ENCODE measurements around the gene SLC17A7.

Gene SLC17A7

DNA sequence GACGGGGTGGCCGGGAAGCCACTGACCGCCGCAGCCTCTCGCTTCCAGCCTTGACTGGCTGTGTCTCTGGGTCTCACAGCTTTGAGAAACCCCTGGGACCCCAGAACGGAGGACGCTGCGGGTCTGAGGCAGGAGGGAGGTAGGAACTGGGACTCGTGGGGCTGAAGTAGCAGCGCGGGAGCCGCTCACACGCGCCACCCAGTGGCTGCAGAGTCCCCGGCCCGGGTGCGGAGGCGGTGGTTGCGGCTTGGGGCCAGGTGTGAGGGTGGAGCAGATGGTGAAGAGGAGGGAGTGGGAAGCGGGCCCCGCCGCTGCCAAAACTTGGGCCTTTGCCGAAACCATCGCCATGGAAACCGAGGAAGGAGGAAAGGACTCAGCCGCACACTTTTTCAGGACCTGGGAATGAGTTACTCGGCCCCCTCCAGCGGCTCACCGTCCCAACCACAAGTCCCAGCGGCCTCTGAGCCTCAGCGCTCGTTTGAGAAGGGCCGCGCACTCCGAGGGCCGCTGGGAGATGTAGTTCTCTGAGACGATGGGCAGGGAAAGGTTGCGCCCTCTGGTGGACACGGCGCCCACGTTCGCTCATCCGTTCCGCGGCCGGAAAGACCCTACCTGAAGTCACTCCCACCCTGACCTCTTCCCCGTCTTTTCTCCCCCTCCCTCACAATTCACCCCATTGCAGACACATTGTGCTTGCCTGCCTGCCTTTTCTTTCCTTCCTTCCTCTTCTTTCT is 2.2 kb upstream of the SLC17A7 start (continued):
- TF ChIP-seq, protein P1, sequence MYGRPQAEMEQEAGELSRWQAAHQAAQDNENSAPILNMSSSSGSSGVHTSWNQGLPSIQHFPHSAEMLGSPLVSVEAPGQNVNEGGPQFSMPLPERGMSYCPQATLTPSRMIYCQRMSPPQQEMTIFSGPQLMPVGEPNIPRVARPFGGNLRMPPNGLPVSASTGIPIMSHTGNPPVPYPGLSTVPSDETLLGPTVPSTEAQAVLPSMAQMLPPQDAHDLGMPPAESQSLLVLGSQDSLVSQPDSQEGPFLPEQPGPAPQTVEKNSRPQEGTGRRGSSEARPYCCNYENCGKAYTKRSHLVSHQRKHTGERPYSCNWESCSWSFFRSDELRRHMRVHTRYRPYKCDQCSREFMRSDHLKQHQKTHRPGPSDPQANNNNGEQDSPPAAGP (tag by site-specific recombination; IDR thresholded peaks at IDR 0.05) = peak; percentile 60; the same call in 1 of the 2 replicates
- no peak for TF ChIP-seq ZNF677 (tag by site-specific recombination; IDR thresholded peaks at IDR 0.05)
- no peak for TF ChIP-seq ZNF112 (tag by site-specific recombination; IDR thresholded peaks at IDR 0.05)
- TF ChIP-seq ZFP3 (tag by site-specific recombination; IDR thresholded peaks at IDR 0.05; ENCODE audit: low read depth) = no peak
- TF ChIP-seq ZNF26 (tag by site-specific recombination; IDR thresholded peaks at IDR 0.05) = no peak
- TF ChIP-seq ZNF433 (tag by site-specific recombination; IDR thresholded peaks at IDR 0.05; ENCODE audit: low read depth) = no peak
- TF ChIP-seq ZNF792 (tag by site-specific recombination; IDR thresholded peaks at IDR 0.05) = peak; percentile 75
- TF ChIP-seq, protein P2, sequence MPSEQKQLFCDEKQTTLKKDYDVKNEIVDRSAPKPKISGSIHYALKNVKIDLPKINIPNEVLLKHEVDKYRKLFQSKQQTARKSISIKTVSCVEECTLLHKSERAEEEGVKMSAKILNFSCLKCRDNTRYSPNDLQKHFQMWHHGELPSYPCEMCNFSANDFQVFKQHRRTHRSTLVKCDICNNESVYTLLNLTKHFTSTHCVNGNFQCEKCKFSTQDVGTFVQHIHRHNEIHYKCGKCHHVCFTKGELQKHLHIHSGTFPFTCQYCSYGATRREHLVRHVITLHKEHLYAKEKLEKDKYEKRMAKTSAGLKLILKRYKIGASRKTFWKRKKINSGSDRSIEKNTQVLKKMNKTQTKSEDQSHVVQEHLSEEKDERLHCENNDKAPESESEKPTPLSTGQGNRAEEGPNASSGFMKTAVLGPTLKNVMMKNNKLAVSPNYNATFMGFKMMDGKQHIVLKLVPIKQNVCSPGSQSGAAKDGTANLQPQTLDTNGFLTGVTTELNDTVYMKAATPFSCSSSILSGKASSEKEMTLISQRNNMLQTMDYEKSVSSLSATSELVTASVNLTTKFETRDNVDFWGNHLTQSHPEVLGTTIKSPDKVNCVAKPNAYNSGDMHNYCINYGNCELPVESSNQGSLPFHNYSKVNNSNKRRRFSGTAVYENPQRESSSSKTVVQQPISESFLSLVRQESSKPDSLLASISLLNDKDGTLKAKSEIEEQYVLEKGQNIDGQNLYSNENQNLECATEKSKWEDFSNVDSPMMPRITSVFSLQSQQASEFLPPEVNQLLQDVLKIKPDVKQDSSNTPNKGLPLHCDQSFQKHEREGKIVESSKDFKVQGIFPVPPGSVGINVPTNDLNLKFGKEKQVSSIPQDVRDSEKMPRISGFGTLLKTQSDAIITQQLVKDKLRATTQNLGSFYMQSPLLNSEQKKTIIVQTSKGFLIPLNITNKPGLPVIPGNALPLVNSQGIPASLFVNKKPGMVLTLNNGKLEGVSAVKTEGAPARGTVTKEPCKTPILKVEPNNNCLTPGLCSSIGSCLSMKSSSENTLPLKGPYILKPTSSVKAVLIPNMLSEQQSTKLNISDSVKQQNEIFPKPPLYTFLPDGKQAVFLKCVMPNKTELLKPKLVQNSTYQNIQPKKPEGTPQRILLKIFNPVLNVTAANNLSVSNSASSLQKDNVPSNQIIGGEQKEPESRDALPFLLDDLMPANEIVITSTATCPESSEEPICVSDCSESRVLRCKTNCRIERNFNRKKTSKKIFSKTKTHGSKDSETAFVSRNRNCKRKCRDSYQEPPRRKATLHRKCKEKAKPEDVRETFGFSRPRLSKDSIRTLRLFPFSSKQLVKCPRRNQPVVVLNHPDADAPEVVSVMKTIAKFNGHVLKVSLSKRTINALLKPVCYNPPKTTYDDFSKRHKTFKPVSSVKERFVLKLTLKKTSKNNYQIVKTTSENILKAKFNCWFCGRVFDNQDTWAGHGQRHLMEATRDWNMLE (tag by site-specific recombination; conservative IDR thresholded peaks at IDR 0.05; ENCODE audit: low read depth) = peak; percentile 50; the same call in 1 of the 2 replicates
- peak; percentile 22 for TF ChIP-seq KLF9 (tag by site-specific recombination; IDR thresholded peaks at IDR 0.05; ENCODE audit: low read depth)
- TF ChIP-seq OSR2 (tag by site-specific recombination; IDR thresholded peaks at IDR 0.05) = peak; percentile 52; the same call in 1 of the 2 replicates
- peak; percentile 88 for TF ChIP-seq ZNF2 (tag by site-specific recombination; IDR thresholded peaks at IDR 0.05)
- peak; percentile 50; the same call in 1 of the 2 replicates for TF ChIP-seq ZNF548 (tag by site-specific recombination; IDR thresholded peaks at IDR 0.05)
- TF ChIP-seq ZNF280D (tag by site-specific recombination; IDR thresholded peaks at IDR 0.05) = 0 out of 2 replicates have a peak, but pooled peaks have one; percentile 12
- TF ChIP-seq, protein P3, sequence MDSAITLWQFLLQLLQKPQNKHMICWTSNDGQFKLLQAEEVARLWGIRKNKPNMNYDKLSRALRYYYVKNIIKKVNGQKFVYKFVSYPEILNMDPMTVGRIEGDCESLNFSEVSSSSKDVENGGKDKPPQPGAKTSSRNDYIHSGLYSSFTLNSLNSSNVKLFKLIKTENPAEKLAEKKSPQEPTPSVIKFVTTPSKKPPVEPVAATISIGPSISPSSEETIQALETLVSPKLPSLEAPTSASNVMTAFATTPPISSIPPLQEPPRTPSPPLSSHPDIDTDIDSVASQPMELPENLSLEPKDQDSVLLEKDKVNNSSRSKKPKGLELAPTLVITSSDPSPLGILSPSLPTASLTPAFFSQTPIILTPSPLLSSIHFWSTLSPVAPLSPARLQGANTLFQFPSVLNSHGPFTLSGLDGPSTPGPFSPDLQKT (IDR thresholded peaks at IDR 0.05; ENCODE audit: borderline replicate concordance, low read depth, low read length) = no peak
- TF ChIP-seq KLF16 (tag by site-specific recombination; IDR thresholded peaks at IDR 0.05) = peak; percentile 56
- TF ChIP-seq HOXD13 (CRISPR knock-in tag; IDR thresholded peaks at IDR 0.05; ENCODE audit: borderline replicate concordance) = no peak
- TF ChIP-seq ZNF626 (tag by site-specific recombination; IDR thresholded peaks at IDR 0.05) = no peak
- TF ChIP-seq EGR2 (tag by site-specific recombination; IDR thresholded peaks at IDR 0.05; ENCODE audit: low read depth) = peak; percentile 99
- peak; percentile 86; the same call in 1 of the 2 replicates for TF ChIP-seq ZBTB20 (tag by site-specific recombination; IDR thresholded peaks at IDR 0.05)
- TF ChIP-seq ZFHX2 (tag by site-specific recombination; conservative IDR thresholded peaks at IDR 0.05) = peak; percentile 100
- TF ChIP-seq REPIN1 (tag by site-specific recombination; IDR thresholded peaks at IDR 0.05; ENCODE audit: low read depth) = 0 out of 2 replicates have a peak, but pooled peaks have one; percentile 44
- TF ChIP-seq SP7 (tag by site-specific recombination; IDR thresholded peaks at IDR 0.05) = peak; percentile 81
- TF ChIP-seq ZNF629 (tag by site-specific recombination; IDR thresholded peaks at IDR 0.05) = peak; percentile 69
- TF ChIP-seq BCL11B (tag by site-specific recombination; IDR thresholded peaks at IDR 0.05; ENCODE audit: low read depth) = peak; percentile 56; the same call in 1 of the 2 replicates
- peak; percentile 32; the same call in 1 of the 2 replicates for TF ChIP-seq ZNF558 (tag by site-specific recombination; IDR thresholded peaks at IDR 0.05)
- TF ChIP-seq ZNF211 (tag by site-specific recombination; IDR thresholded peaks at IDR 0.05; ENCODE audit: low read depth) = no peak
- no peak for TF ChIP-seq OVOL3 (tag by site-specific recombination; IDR thresholded peaks at IDR 0.05)

Measured in HEK293 (cell line).